ENCODE results near the gene DUT.

Gene DUT

DNA sequence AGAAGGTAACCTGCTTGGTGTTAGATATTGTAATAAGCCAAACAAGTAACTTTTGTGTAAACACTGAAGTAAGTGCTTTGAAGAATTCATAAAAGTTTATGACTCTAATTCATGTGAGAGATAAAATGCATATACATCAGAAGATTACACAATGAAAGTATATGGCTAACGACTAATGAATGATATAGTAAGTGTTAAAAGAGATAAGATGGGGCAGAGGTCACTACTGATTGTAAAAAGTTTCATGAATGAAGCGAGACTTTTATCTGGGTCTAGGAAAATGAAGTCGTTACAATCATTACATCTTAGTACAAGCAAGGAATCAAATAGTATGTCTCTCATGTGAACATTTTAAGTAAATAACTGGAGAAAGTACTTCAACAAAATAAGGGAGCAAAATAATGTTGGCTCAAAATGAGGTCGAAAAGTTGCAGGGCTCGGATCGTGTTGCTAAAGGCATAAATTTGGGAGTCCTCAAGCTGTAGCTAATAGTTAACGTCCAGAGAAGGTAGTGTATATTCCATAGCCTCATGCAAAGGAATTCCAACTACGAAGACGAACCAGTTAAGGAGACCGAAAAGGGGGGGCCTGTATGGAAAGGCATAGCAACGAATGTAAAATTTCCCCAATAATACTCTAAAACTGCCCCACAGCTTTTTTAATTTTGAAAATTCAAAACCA, 984 bp upstream of the DUT start:
- Histone ChIP-seq H3K27ac (ENCODE audit: low read depth, low read length) (peak overlapping the region; percentile 98; the same call in 1 of the 2 replicates), H3K9ac (ENCODE audit: low read length) (peak overlapping the region; percentile 99), H3K4me3 (ENCODE audit: low read depth, low read length) (peak overlapping the region; percentile 98), H3K9me3 (ENCODE audit: control insufficient read depth, insufficient read depth, low read depth, low read length) (no peaks in the 10 kb centered on the region), H3K4me1 (ENCODE audit: control insufficient read depth, insufficient read depth, low read length) (peaks cover 12% of the 10 kb centered on the region), H3K27me3 (ENCODE audit: control insufficient read depth, insufficient read depth, low read length) (no peaks in the 10 kb centered on the region), H3K36me3 (ENCODE audit: control insufficient read depth, insufficient read depth, low read length) (peaks cover 9% of the 10 kb centered on the region)

DNA sequence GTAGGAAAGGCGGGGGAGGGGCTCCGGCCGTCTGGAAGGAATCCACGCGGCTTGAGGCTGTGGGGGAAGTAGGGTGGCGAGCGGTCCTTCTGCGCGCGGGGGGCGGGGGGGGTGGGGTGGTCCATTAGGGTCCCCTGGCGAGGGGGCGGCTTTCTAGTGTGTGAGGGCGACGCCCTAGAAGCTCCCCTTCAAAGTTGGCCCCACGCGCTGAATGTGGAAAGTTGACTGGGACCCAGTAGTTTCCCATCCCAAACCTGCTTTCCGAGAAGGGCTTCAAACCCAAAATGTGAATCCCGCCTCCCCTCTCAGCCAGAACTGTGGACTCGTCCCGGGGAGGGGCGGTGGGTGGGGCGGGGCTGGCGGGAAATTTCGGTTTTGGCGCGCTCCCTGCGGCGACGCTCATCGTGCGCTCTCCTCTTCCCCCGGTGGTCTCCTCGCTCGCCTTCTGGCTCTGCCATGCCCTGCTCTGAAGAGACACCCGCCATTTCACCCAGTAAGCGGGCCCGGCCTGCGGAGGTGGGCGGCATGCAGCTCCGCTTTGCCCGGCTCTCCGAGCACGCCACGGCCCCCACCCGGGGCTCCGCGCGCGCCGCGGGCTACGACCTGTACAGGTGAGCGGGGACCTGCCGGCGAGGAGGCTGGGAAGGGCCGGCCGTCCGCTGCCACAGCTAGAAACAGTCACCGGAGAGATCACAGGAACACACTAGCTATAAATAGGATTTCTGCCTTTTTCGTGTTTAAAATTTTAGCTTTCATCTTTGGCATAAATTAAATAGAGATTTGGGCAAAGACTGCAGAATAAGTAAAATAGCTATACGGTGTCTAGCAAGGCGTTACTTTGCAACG, 790 bp downstream of the DUT start:
- Histone ChIP-seq H3K4me3 (ENCODE audit: low read depth, low read length) (peak overlapping the region; percentile 98), H3K9me3 (ENCODE audit: control insufficient read depth, insufficient read depth, low read depth, low read length) (no peaks in the 10 kb centered on the region), H3K27ac (ENCODE audit: low read depth, low read length) (peak overlapping the region; percentile 98), H3K27me3 (ENCODE audit: control insufficient read depth, insufficient read depth, low read length) (no peaks in the 10 kb centered on the region), H3K9ac (ENCODE audit: low read length) (peak overlapping the region; percentile 99), H3K36me3 (ENCODE audit: control insufficient read depth, insufficient read depth, low read length) (peaks cover 26% of the 10 kb centered on the region), H3K4me1 (ENCODE audit: control insufficient read depth, insufficient read depth, low read length) (peaks cover 12% of the 10 kb centered on the region)

DNA sequence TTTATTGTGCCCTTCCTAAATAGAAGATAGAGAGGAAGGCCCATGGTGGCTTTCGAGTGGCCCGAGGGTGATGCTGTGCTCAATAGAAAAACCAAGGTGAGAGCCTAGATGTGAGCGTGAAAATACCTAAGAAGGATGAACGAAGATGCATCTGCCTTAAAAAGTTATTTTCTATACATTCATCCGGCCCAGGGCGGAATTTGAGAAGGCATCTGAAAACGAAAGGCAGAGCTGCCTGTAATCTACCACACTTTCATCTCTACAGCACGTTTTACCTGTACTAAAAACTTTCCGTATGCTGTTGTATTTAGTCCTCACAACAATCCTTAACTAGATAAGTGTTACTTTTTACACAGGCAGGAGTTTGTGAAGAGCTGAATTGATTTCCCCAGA, 1.4 kb downstream of the DUT start:
- Histone ChIP-seq H3K4me1 (ENCODE audit: control insufficient read depth, insufficient read depth, low read length) (peaks cover 12% of the 10 kb centered on the region), H3K36me3 (ENCODE audit: control insufficient read depth, insufficient read depth, low read length) (peaks cover 32% of the 10 kb centered on the region), H3K9me3 (ENCODE audit: control insufficient read depth, insufficient read depth, low read depth, low read length) (no peaks in the 10 kb centered on the region), H3K27ac (ENCODE audit: low read depth, low read length) (peak overlapping the region; percentile 98; the same call in 1 of the 2 replicates), H3K4me3 (ENCODE audit: low read depth, low read length) (peak overlapping the region; percentile 98), H3K27me3 (ENCODE audit: control insufficient read depth, insufficient read depth, low read length) (no peaks in the 10 kb centered on the region), H3K9ac (ENCODE audit: low read length) (peak overlapping the region; percentile 99)

DNA sequence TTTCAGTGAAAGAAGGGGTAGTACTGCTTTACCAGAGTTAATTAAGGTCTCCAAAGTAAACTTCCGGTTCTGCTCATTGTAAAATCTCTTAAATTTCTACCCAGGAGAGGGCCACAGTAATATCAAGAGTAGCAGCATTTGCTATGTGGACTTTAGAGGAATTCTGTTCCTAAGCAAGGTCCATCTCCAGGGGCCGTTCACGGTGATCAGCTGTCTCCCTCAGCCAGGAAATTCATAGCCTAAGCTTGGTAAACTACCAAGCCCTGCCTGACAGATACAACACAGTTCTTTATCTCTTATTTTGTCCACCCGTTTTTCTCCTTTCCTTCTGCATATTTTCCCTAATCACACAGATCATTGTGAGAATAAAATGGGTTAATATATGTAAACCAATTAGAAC, 2.3 kb downstream of the DUT start:
- peak overlapping the region; percentile 98 for H3K4me3 ChIP-seq (ENCODE audit: low read depth, low read length)
- H3K27me3 ChIP-seq (ENCODE audit: control insufficient read depth, insufficient read depth, low read length) = no peaks in the 10 kb centered on the region
- H3K9ac ChIP-seq (ENCODE audit: low read length) = peak overlapping the region; percentile 99
- H3K9me3 ChIP-seq (ENCODE audit: control insufficient read depth, insufficient read depth, low read depth, low read length) = no peaks in the 10 kb centered on the region
- no peak overlapping the region for H3K27ac ChIP-seq (ENCODE audit: low read depth, low read length)
- peaks cover 12% of the 10 kb centered on the region for H3K4me1 ChIP-seq (ENCODE audit: control insufficient read depth, insufficient read depth, low read length)
- H3K36me3 ChIP-seq (ENCODE audit: control insufficient read depth, insufficient read depth, low read length) = peaks cover 41% of the 10 kb centered on the region

DNA sequence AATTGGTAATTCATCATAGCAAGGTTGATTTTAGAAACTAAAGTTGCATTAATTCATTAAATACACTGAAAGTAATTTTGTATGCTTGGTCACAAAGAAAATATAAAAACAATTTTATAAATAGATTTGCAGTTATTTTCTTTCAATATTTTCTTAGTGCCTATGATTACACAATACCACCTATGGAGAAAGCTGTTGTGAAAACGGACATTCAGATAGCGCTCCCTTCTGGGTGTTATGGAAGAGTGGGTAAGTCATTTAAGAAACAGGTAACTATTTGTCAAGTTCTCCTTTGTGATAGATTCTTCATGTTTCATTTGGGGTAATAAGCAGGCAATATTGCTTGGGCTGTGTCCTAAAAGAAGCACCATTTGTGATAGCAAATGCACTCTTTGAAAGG, 3.0 kb downstream of the DUT start:
- Histone ChIP-seq H3K36me3 (ENCODE audit: control insufficient read depth, insufficient read depth, low read length) (peaks cover 48% of the 10 kb centered on the region), H3K4me1 (ENCODE audit: control insufficient read depth, insufficient read depth, low read length) (peaks cover 12% of the 10 kb centered on the region), H3K9ac (ENCODE audit: low read length) (no peak overlapping the region), H3K4me3 (ENCODE audit: low read depth, low read length) (peak overlapping the region; percentile 21; the same call in 1 of the 2 replicates), H3K9me3 (ENCODE audit: control insufficient read depth, insufficient read depth, low read depth, low read length) (no peaks in the 10 kb centered on the region), H3K27me3 (ENCODE audit: control insufficient read depth, insufficient read depth, low read length) (no peaks in the 10 kb centered on the region), H3K27ac (ENCODE audit: low read depth, low read length) (no peak overlapping the region)

DNA sequence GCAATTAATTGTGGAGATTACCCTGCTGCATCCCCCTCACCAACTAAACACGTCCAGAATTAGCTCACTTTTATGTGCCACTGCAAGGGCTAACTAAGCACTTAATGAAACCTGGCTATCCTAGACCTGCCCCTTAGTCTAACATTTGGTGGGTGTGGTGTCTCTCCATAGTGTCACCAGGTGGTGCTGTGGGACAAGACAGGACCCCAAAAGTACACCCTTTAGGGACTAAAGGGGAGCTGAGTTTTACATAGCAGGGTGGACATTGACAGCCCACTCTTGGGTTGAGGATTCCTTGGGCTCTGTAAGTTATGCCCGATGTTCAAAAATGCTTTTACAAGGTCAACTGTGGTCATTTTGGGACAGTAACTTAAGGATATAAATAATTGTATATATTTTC, 5.7 kb downstream of the DUT start:
- Histone ChIP-seq H3K4me3 (ENCODE audit: low read depth, low read length) (no peak overlapping the region), H3K4me1 (ENCODE audit: control insufficient read depth, insufficient read depth, low read length) (peaks cover 8% of the 10 kb centered on the region), H3K27me3 (ENCODE audit: control insufficient read depth, insufficient read depth, low read length) (no peaks in the 10 kb centered on the region), H3K9ac (ENCODE audit: low read length) (no peak overlapping the region), H3K27ac (ENCODE audit: low read depth, low read length) (no peak overlapping the region), H3K36me3 (ENCODE audit: control insufficient read depth, insufficient read depth, low read length) (peaks cover 75% of the 10 kb centered on the region), H3K9me3 (ENCODE audit: control insufficient read depth, insufficient read depth, low read depth, low read length) (no peaks in the 10 kb centered on the region)

DNA sequence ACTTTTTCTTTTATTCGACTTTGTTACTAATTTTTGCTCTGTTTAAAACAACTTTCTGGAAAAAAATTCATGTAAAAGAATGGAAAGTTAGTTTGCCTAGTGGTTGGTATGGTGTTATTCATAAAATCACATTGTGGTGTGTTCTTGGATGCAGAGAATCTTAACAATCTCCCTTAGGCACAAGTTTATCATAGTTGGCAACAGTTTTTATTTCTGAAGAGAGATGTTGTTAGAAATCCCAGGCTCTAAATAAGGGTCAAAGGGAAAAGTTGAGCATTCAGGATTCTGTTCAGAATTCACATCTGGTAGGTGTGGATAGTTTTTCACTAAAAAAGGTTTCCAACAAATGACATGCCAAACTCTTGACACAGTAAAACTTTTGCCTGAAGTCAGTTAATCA, 6.4 kb downstream of the DUT start:
- peaks cover 8% of the 10 kb centered on the region for H3K4me1 ChIP-seq (ENCODE audit: control insufficient read depth, insufficient read depth, low read length)
- H3K9ac ChIP-seq (ENCODE audit: low read length) = no peak overlapping the region
- no peaks in the 10 kb centered on the region for H3K27me3 ChIP-seq (ENCODE audit: control insufficient read depth, insufficient read depth, low read length)
- H3K4me3 ChIP-seq (ENCODE audit: low read depth, low read length) = no peak overlapping the region
- H3K27ac ChIP-seq (ENCODE audit: low read depth, low read length) = no peak overlapping the region
- peaks cover 82% of the 10 kb centered on the region for H3K36me3 ChIP-seq (ENCODE audit: control insufficient read depth, insufficient read depth, low read length)
- H3K9me3 ChIP-seq (ENCODE audit: control insufficient read depth, insufficient read depth, low read depth, low read length) = no peaks in the 10 kb centered on the region

DNA sequence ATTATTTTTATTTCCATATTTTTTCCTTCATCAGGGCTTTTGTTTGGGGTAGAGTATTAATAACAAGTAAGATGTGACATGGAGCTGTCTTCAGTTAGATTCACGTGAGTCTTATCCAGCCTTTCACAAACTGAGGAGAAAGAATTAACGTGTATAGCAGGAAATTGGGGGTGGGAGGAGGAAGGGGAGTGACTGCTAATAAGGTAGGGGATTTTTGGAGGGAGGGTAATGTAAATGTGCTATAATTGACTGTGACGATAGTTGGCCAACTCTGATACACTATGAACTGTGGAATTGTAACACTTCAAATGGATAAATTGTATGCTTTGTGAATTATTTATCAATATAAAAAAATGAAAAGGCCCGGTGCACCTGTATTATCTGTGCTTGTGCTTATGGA, 8.9 kb downstream of the DUT start:
- Histone ChIP-seq H3K27ac (ENCODE audit: low read depth, low read length) (no peak overlapping the region), H3K4me3 (ENCODE audit: low read depth, low read length) (no peak overlapping the region), H3K4me1 (ENCODE audit: control insufficient read depth, insufficient read depth, low read length) (no peaks in the 10 kb centered on the region), H3K9ac (ENCODE audit: low read length) (no peak overlapping the region), H3K27me3 (ENCODE audit: control insufficient read depth, insufficient read depth, low read length) (no peaks in the 10 kb centered on the region), H3K9me3 (ENCODE audit: control insufficient read depth, insufficient read depth, low read depth, low read length) (no peaks in the 10 kb centered on the region), H3K36me3 (ENCODE audit: control insufficient read depth, insufficient read depth, low read length) (peaks cover 86% of the 10 kb centered on the region)

DNA sequence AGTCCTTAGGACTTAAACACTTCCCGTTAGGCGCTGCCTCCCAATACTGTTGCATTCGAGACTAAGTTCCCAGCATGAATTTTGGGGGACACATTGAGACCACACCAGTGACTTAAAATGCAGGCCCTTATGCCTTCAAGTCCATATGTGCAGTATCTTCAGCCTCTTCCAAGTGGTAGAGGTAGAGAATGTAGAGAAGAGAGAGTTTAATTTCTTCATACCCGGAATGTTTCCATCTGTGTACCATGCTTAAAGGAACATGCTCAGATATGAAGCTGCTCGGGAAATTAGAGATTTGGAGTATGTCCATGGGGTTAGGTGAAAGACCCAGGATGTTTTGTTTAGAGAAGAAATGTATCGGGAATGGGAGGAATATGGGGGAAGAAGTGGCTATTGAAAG, 12.6 kb downstream of the DUT start:
- Histone ChIP-seq H3K4me3 (ENCODE audit: low read depth, low read length) (no peak overlapping the region), H3K9ac (ENCODE audit: low read length) (no peak overlapping the region), H3K4me1 (ENCODE audit: control insufficient read depth, insufficient read depth, low read length) (0 out of 2 replicates have a peak, but pooled peaks cover 4% of the 10 kb centered on the region), H3K27ac (ENCODE audit: low read depth, low read length) (no peak overlapping the region), H3K27me3 (ENCODE audit: control insufficient read depth, insufficient read depth, low read length) (no peaks in the 10 kb centered on the region), H3K9me3 (ENCODE audit: control insufficient read depth, insufficient read depth, low read depth, low read length) (no peaks in the 10 kb centered on the region), H3K36me3 (ENCODE audit: control insufficient read depth, insufficient read depth, low read length) (peaks cover 50% of the 10 kb centered on the region)

DNA sequence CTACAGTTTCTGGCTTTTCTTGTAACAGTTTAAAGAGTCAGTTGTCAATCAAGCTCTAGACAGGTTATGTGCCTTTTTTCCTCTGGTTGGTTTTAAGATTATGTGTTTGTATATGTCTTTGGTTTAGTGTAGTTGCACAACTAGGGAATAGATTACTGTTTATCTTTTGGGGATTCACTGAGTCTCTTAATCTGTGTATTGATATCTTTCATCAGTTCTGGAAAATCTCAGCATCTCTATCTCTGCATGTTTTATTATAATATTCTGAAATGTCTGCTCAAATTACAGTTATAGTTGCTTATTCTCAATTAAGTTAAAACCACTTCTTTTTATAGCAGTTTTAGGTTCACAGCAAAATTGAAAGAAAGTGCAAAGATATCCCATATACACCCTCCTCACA, 14.3 kb downstream of the DUT start:
- Histone ChIP-seq H3K4me1 (ENCODE audit: control insufficient read depth, insufficient read depth, low read length) (0 out of 2 replicates have a peak, but pooled peaks cover 6% of the 10 kb centered on the region), H3K9ac (ENCODE audit: low read length) (no peak overlapping the region), H3K27me3 (ENCODE audit: control insufficient read depth, insufficient read depth, low read length) (no peaks in the 10 kb centered on the region), H3K9me3 (ENCODE audit: control insufficient read depth, insufficient read depth, low read depth, low read length) (no peaks in the 10 kb centered on the region), H3K36me3 (ENCODE audit: control insufficient read depth, insufficient read depth, low read length) (peaks cover 33% of the 10 kb centered on the region), H3K4me3 (ENCODE audit: low read depth, low read length) (no peak overlapping the region), H3K27ac (ENCODE audit: low read depth, low read length) (no peak overlapping the region)

DNA sequence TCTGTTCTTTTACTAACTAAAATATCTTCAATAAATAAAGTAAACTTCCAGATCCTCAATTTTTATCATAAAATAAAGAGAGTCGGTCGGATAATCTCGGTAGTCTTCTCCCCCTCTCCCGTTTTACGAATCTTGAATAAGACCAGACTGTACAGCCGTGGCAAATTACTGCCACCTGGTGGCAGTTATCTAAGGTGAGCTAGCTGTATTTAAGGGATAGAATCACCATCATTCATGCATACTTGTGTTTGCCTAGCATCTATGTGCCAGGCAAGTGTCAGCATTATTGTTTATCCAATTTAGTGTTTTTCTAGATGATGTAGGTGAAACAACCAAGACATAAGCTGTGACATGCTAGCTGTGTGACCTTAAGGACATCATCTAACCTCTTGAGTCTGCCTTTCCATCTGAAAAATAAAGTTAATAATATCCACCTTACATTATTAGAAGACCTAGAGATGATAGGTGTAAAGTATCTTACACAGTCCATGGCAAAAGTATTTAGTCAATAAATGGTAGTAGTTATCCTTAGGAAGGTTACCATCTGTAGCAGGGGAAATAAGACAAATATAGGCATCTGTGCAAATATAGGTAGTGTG, 21.3 kb downstream of the DUT start:
- no peak overlapping the region for H3K9ac ChIP-seq (ENCODE audit: low read length)
- no peak overlapping the region for H3K4me3 ChIP-seq (ENCODE audit: low read depth, low read length)
- H3K27ac ChIP-seq (ENCODE audit: low read depth, low read length) = no peak overlapping the region
- 0 out of 2 replicates have a peak, but pooled peaks cover 6% of the 10 kb centered on the region for H3K4me1 ChIP-seq (ENCODE audit: control insufficient read depth, insufficient read depth, low read length)
- H3K27me3 ChIP-seq (ENCODE audit: control insufficient read depth, insufficient read depth, low read length) = no peaks in the 10 kb centered on the region
- no peaks in the 10 kb centered on the region for H3K36me3 ChIP-seq (ENCODE audit: control insufficient read depth, insufficient read depth, low read length)
- H3K9me3 ChIP-seq (ENCODE audit: control insufficient read depth, insufficient read depth, low read depth, low read length) = no peaks in the 10 kb centered on the region
